ENCODE measurements around the gene RPL18. TPM values are rescaled to one million over a fixed set of nuclear protein-coding genes. Genes with fewer than 3 reads are reported as not detected.

The RPL18 gene
- total and polyA plus RNA-seq, 9 of the 15 experiments (the other 6 are each of a cell fraction or from before 2014, with no cell fraction given): 312 to 2,635 (median 1,653) TPM

GRCh38 chr19:48588670-48589401 is 30.1 kb downstream of the RPL18 start (continued):
- no peak for TF ChIP-seq ZNF318 (IDR thresholded peaks at IDR 0.05; ENCODE audit: borderline replicate concordance in 1 of 2, low read depth in 1 of 2)
- TF ChIP-seq NR3C1 (CRISPR knock-in tag; IDR thresholded peaks at IDR 0.05): no peak
- TF ChIP-seq ZNF354B (CRISPR knock-in tag; IDR thresholded peaks at IDR 0.05): no peak
- no peak; a peak in 1 of 4 replicates for TF ChIP-seq CSDE1 (IDR thresholded peaks at IDR 0.05)
- TF ChIP-seq CBFB (CRISPR knock-in tag; IDR thresholded peaks at IDR 0.05): 0 out of 2 replicates have a peak, but pooled peaks have one; percentile 51
- no peak for TF ChIP-seq ZNF239 (CRISPR knock-in tag; IDR thresholded peaks at IDR 0.05)
- no peak; the same call in none of the 2 replicates for TF ChIP-seq MTA3 (IDR thresholded peaks at IDR 0.05; ENCODE audit: borderline replicate concordance)
- no peak for TF ChIP-seq GABPB2 (CRISPR knock-in tag; conservative IDR thresholded peaks at IDR 0.05)
- peak; percentile 88 for TF ChIP-seq EP400 (IDR thresholded peaks at IDR 0.05)
- peak; percentile 95 for TF ChIP-seq VEZF1 (CRISPR knock-in tag; IDR thresholded peaks at IDR 0.05)
- TF ChIP-seq ATF2 (CRISPR knock-in tag; IDR thresholded peaks at IDR 0.05): no peak
- TF ChIP-seq PRPF4 (IDR thresholded peaks at IDR 0.05; ENCODE audit: insufficient read depth, low read depth, low read length, poor library complexity, severe bottlenecking): no peak
- TF ChIP-seq POLR2H (tag; IDR thresholded peaks at IDR 0.05; ENCODE audit: low read depth): no peak
- no peak for TF ChIP-seq TEAD2 (tag; IDR thresholded peaks at IDR 0.05)

All from K562 (cell line).